ENCODE measurements around the gene HOXA6.

Gene HOXA6

GRCh38 chr7:27161214-27161720 lies 13.7 kb upstream of the HOXA6 start:
- no peak for DNase-seq

- DNase-seq = peak; percentile 71 to 74
These were observed 13.1 kb upstream of the HOXA6 start for GRCh38 chr7:27160546-27161213.

GRCh38 chr7:27160145-27160545 lies 12.6 kb upstream of the HOXA6 start:
- no peak for DNase-seq

- DNase-seq = no peak
These were observed 11.9 kb upstream of the HOXA6 start for GRCh38 chr7:27159266-27160144.

- DNase-seq = no peak
These were observed 11.1 kb upstream of the HOXA6 start for GRCh38 chr7:27158436-27159265.

GRCh38 chr7:27157702-27158431 lies 10.3 kb upstream of the HOXA6 start:
- no peak for DNase-seq

- DNase-seq = no peak
These were observed 9.5 kb upstream of the HOXA6 start for GRCh38 chr7:27156916-27157701.

GRCh38 chr7:27156508-27156898 lies 8.9 kb upstream of the HOXA6 start, which contains the start of gene HOXA7:
HOXA7 (minus strand) TSS chr7:27156675; CDS start chr7:27156545, 130 bp downstream.
- DNase-seq = peak; percentile 48 to 75

- peak in 1 of 2 experiments; percentile 41 for DNase-seq
These were observed 8.4 kb upstream of the HOXA6 start for GRCh38 chr7:27155816-27156507.

- DNase-seq = no peak
These were observed 7.6 kb upstream of the HOXA6 start for GRCh38 chr7:27154901-27155815.

GRCh38 chr7:27154369-27154768 lies 6.8 kb upstream of the HOXA6 start:
- no peak for DNase-seq

- DNase-seq = no peak
These were observed 6.0 kb upstream of the HOXA6 start for GRCh38 chr7:27153526-27153925.

GRCh38 chr7:27152816-27153442 lies 5.4 kb upstream of the HOXA6 start:
- DNase-seq = no peak

- peak in 1 of 2 experiments; percentile 33 for DNase-seq
These were observed 4.6 kb upstream of the HOXA6 start, which contains the start of gene HOXA3 for GRCh38 chr7:27151931-27152815. HOXA3 (minus strand) TSS chr7:27152583; CDS start chr7:27110640, 41,943 bp downstream.

- no peak for DNase-seq
These were observed 3.9 kb upstream of the HOXA6 start for GRCh38 chr7:27151341-27151930.

- DNase-seq = peak in 1 of 2 experiments; percentile 65
These were observed 3.2 kb upstream of the HOXA6 start for GRCh38 chr7:27150568-27151340.

All from NCI-H524 (cell line).